Testis (tissue), 3 donors: ENCODE measurements around the gene ALDH1B1. TPM values are rescaled to one million over a fixed set of nuclear protein-coding genes. Genes with fewer than 3 reads are reported as not detected.

Experiments
- DNase-seq: peaks from one replicate; pipeline ENCODE4 v3.0.0-alpha.2; 2019
- H3K27ac ChIP-seq, 2 donors: fragments of 200-600 bp; sonication (generic); one replicate each; pipeline ENCODE4 v1.5.1; 2019
- H3K27me3 ChIP-seq: fragments of 200-600 bp; sonication (generic); one replicate; pipeline ENCODE4 v1.5.1; 2019
- H3K36me3 ChIP-seq: fragments of 200-600 bp; sonication (generic); one replicate; pipeline ENCODE4 v1.5.1; 2017; ENCODE audit warnings: low read depth; ENCODE audit errors: missing control alignments
- H3K4me1 ChIP-seq: fragments of 200-600 bp; sonication (generic); one replicate; pipeline ENCODE4 v1.5.1; 2019
- H3K4me3 ChIP-seq, 2 donors: fragments of 200-600 bp; sonication (generic); one replicate each; pipeline ENCODE4 v1.5.1; 2017 to 2019
- H3K9me3 ChIP-seq: fragments of 200-600 bp; sonication (generic); one replicate; pipeline ENCODE4 v1.5.1; 2017
- CTCF ChIP-seq, 3 experiments: fragments of 450-650 bp in 2 of 3; fragments of 200-600 bp in 1 of 3; sonication (generic) in 1 of 3; IDR thresholded peaks; one replicate each; pipeline ENCODE4 v1.5.1; 2016 to 2019; ENCODE audit warnings: antibody characterized with exemption in 3 of 3, mild to moderate bottlenecking in 2 of 3, moderate library complexity in 1 of 3
- POLR2A ChIP-seq: fragments of 450-650 bp; IDR thresholded peaks from one replicate; pipeline ENCODE4 v1.6.1; 2017; ENCODE audit warnings: antibody characterized with exemption, mild to moderate bottlenecking, moderate library complexity
- WGBS, 2 donors: methylation state at CpG; one replicate each; pipeline ENCODE4 v1.1.5; 2018; 5-methylcytosine and 5-hydroxymethylcytosine counted together
- intact Hi-C: fragments of 100-400 bp; cut with DNase I; formaldehyde crosslinking; loops from one replicate; pipeline ENCODE4 v1.15.1; 2023; ENCODE audit warnings: low total_unique reads
- polyA plus RNA-seq: library from polyadenylated mRNA; stranded (reverse); fragments of 350-450 nt; fragmentation: Illumina TruSeq; extraction: RNeasy Lipid Tissue Mini Kit (QIAGEN cat#74804); gene quantifications from one replicate; pipeline ENCODE4 v1.2.3, GENCODE V29; 2014; ENCODE audit warnings: low read depth, low replicate concordance; ENCODE audit not compliant: insufficient read depth
- total RNA-seq, 2 donors: library from RNA; depleted of rRNA; stranded (reverse); fragments of >200 nt; gene quantifications; one replicate each; pipeline ENCODE4 v1.2.3, GENCODE V29; 2016

ALDH1B1 gene
- total and polyA plus RNA-seq, 3 donors from 2014 or later = 42.2 to 71.7 (median 42.4) TPM

- no peak for TF ChIP-seq POLR2A
- no peak for TF ChIP-seq CTCF (IDR thresholded peaks at IDR 0.05)
- Histone ChIP-seq H3K4me1 (no peaks in the 10 kb centered on the region), H3K27me3 (no peaks in the 10 kb centered on the region), H3K36me3 (no peaks in the 10 kb centered on the region), H3K27ac (no peak overlapping the region), H3K9me3 (no peaks in the 10 kb centered on the region), H3K4me3 (no peak overlapping the region)
- 82 to 88% methylated on average over 2 of the region's 2 CpGs for WGBS, 2 donors
- intact Hi-C loops = no loop called here
- no peak for DNase-seq
Measured at GRCh38 chr9:38368731-38369130, 23.8 kb upstream of the ALDH1B1 start.

DNA sequence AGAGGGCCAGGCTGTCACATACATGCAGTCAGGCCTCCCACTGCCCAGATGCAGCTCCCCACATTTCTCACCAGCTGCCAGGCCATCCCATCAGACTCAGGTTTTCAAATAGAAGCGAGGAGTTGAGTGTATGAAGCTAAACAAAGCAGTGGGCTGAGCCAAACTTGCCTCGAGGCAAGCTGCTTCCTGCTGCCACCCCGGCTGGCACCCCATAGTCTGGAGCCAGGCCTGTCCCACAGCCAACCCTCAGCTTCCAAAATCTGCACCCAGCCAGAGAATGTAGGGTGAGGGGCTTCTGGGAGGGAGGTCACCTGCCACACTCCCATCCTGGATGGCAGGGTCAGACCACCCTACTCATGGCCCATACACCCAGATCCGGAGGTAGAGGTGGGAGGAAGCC is 22.3 kb upstream of the ALDH1B1 start:
- Histone ChIP-seq H3K27me3 (no peaks in the 10 kb centered on the region), H3K36me3 (no peaks in the 10 kb centered on the region), H3K4me1 (no peaks in the 10 kb centered on the region), H3K9me3 (no peaks in the 10 kb centered on the region), H3K4me3 (no peak overlapping the region), H3K27ac (no peak overlapping the region)
- TF ChIP-seq POLR2A = no peak
- no peak for TF ChIP-seq CTCF (IDR thresholded peaks at IDR 0.05)
- peak; percentile 6 for DNase-seq
- WGBS, 2 donors = 72 to 84% methylated on average over 2 to 4 of the region's 4 CpGs
- intact Hi-C loops = no loop called here

DNA sequence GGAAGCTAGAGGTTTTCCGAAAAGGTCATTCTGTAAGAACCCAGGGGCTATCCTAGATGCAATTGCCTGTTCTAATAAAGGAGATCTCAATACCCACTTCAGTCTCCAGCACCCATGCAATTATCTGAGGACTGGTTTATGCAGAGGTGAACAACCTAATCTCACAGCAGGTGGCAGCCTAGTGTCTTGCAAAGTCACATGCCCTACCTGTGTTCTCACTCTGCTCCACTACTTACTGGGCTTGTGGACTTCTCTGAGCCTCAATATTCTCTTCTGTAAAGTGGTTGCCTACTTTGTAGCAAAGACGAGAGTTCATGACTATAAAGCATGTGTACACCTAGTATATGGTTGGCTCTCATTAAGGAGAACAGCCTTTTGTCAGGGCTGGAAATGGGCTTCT is 21.0 kb upstream of the ALDH1B1 start:
- no peaks in the 10 kb centered on the region for H3K4me1 ChIP-seq
- DNase-seq = peak; percentile 63
- no peaks in the 10 kb centered on the region for H3K36me3 ChIP-seq
- 92 to 100% methylated on average over 2 of the region's 2 CpGs for WGBS, 2 donors
- no peak overlapping the region for H3K4me3 ChIP-seq
- no peaks in the 10 kb centered on the region for H3K27me3 ChIP-seq
- intact Hi-C loops = no loop called here
- H3K9me3 ChIP-seq = no peaks in the 10 kb centered on the region
- no peak overlapping the region for H3K27ac ChIP-seq
- peak in 1 of 3 experiments; percentile 27 for TF ChIP-seq CTCF (IDR thresholded peaks at IDR 0.05)
- TF ChIP-seq POLR2A = no peak

GRCh38 chr9:38372762-38373619 is 19.5 kb upstream of the ALDH1B1 start:
- WGBS, 2 donors = 87% methylated on average over 10 of the region's 10 CpGs
- DNase-seq = peak; percentile 5

More at GRCh38 chr9:38372762-38373619, 19.5 kb upstream of the ALDH1B1 start:
- no peak for TF ChIP-seq CTCF (IDR thresholded peaks at IDR 0.05)
- TF ChIP-seq POLR2A = no peak
- no peak overlapping the region for H3K4me3 ChIP-seq
- H3K9me3 ChIP-seq = no peaks in the 10 kb centered on the region
- H3K27me3 ChIP-seq = no peaks in the 10 kb centered on the region
- H3K27ac ChIP-seq = no peak overlapping the region
- intact Hi-C loops = no loop called here
- H3K36me3 ChIP-seq = no peaks in the 10 kb centered on the region
- H3K4me1 ChIP-seq = peaks cover 3% of the 10 kb centered on the region
